GM12874 (cell line): Measurements from ENCODE around the gene GJB6.

Experiments
- TF ChIP-seq, protein P1 (sequence below): IDR thresholded peaks from 2 replicates; pipeline ENCODE4 v1.5.1; 2011; ENCODE audit warnings: low read depth, mild to moderate bottlenecking, control low read depth, low read length, moderate library complexity; ENCODE audit not compliant: insufficient read depth

The GJB6 gene

GRCh38 chr13:20197361-20197834 lies 34.7 kb downstream of the GJB6 start:
- TF ChIP-seq, protein P1, sequence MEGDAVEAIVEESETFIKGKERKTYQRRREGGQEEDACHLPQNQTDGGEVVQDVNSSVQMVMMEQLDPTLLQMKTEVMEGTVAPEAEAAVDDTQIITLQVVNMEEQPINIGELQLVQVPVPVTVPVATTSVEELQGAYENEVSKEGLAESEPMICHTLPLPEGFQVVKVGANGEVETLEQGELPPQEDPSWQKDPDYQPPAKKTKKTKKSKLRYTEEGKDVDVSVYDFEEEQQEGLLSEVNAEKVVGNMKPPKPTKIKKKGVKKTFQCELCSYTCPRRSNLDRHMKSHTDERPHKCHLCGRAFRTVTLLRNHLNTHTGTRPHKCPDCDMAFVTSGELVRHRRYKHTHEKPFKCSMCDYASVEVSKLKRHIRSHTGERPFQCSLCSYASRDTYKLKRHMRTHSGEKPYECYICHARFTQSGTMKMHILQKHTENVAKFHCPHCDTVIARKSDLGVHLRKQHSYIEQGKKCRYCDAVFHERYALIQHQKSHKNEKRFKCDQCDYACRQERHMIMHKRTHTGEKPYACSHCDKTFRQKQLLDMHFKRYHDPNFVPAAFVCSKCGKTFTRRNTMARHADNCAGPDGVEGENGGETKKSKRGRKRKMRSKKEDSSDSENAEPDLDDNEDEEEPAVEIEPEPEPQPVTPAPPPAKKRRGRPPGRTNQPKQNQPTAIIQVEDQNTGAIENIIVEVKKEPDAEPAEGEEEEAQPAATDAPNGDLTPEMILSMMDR: peak; percentile 67

DNA sequence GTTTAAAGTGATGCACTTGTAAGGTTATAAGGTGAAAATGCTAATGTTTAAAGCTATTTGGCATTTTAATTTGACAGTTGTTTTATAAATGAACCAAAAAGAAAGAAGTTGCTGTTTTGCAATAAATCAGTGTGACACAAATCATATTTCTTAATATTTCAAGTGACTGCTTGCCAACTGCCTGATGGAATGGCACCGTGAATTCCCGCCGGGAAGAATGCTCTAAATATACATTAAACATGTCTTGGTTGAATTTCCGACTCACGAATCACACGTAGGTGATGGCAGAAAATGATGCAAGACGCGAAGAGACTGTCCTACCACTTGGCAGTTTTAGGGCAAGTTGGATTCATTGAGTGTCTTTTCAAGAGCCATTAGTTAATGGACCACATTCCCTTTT lies 36.3 kb downstream of the GJB6 start:
- TF ChIP-seq, protein P1: no peak

DNA sequence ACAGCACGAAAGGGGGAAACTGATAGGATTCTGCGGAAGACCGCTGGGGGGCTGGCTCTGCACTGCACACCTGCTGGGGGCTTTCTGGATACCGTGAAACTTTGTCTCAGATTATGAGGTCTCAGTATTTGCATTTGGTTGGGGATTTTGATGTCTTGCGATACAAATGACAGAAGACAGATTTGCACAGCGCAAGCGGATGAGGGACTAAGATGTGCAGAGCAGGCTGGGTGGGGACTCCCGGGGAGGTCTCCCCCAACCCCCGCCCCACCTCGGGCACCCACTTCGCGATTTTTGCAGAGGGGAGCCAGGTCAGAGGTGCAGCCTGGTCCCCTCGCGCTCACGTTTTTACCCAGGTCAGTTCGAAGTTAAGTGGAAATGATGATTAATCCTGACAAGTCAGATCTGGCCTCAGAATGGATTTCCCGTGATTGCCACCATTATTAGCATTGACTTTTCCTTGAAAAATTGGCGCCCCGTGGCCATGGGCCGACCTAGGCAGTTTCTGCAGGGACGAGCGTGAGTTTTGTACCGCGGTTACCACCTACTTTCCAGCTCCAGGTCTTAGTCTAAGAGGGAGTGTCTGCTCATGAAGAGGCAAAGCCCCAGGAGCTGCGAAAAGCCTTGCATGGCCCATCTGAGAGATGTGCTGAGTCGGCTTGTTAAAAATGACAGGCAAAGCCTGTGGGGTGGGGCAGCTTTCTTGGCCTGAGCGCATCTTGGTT lies 38.0 kb downstream of the GJB6 start:
- TF ChIP-seq, protein P1: no peak

DNA sequence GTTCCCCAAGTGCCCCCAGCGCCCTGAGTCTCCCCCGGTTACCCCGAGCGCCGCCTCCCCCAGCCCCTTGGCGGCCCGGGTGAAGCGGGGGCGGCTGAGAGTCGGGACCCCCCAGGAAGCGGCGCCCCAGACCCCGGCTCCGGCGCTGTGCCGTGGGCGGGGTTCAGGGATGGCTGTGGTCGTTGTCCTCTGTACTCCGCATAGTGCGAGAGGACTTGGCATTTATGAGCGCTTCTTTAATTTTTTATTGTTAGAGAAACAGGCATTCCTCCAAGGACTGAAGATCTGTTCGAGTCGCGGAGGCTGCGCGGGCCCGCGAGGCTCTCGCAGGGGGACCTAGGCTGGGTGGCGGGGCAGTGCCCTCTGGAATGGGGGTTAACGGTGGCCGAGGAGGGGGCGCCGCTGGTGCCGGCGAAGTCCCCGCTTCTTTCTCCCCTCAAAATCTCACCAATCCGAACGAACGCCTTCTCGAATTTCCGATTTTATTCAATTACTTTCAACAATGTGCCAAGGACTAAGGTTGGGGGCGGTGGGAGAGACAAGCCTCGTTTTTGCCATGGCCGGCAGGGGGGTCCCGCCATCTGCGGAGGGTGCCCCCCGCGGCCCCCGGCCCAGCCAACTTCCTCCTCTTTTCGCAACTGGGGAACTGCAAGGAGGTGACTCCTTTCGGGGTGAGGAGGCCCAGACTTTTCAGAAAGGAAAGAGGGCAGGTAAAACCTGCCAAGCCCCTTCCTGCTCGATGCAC lies 38.8 kb downstream of the GJB6 start:
- TF ChIP-seq, protein P1: no peak

GRCh38 chr13:20192836-20193161 lies 39.3 kb downstream of the GJB6 start, which contains the start of gene GJB2:
Gene GJB2, minus strand, starts transcription at chr13:20192938. Its CDS starts 3,357 bp downstream, at chr13:20189581.
- TF ChIP-seq, protein P1: no peak

DNA sequence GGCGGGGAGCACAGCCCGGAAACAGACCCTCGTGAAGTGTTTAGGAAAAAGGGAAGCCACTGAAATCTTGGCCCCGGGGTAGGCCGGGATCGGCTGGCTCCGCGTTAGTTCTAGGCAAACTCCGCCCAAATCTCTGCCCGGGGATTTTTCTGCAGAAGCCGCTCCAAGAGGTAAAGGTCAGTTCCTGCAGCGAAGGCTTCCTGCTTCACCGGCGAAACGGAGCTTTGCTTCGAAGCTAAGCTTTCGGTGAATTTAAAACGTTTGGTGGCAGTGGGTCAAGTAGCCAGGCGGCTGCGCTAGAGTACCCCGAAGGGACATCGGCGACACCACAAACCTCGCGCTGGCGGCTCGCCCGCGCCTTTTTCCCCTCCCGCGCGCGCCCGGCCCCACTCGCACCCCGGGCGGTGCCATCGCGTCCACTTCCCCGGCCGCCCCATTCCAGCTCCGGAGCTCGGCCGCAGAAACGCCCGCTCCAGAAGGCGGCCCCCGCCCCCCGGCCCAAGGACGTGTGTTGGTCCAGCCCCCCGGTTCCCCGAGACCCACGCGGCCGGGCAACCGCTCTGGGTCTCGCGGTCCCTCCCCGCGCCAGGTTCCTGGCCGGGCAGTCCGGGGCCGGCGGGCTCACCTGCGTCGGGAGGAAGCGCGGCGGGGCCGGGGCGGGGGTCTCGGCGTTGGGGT lies 39.8 kb downstream of the GJB6 start:
- TF ChIP-seq, protein P1: no peak
